Urothelium cell line (cell line): ENCODE results near the gene KCNE1.
A peak's percentile ranks its signal among the peaks of the same experiment; 100 is the strongest.
"Not testable (repeated sequence)": the region's sequence is repeated elsewhere in the genome, so short reads cannot be mapped to it uniquely, and the experiment has no call there.

Experiments used
- DNase-seq: peaks from one replicate; pipeline ENCODE4 v3.0.0; 2011; ENCODE audit warnings: low spot score, mixed read lengths
- FAIRE-seq: peaks from 2 replicates; lab custom pipeline; 2011; peaks lifted over from hg19 to GRCh38; lab: Jason Lieb, UNC

Gene KCNE1

GRCh38 chr21:34511787-34512455 is at the start of gene KCNE1:
Gene KCNE1, minus strand, starts transcription at chr21:34512210. Its CDS starts 62,576 bp downstream, at chr21:34449634.
- DNase-seq (no peak), FAIRE-seq (no peak)

- no peak for FAIRE-seq
- DNase-seq: no peak
Observed at GRCh38 chr21:34561806-34562205, 49.8 kb upstream of the KCNE1 start.

GRCh38 chr21:34560609-34561008 is 48.6 kb upstream of the KCNE1 start:
- no peak for DNase-seq
- no peak for FAIRE-seq

GRCh38 chr21:34560021-34560420 is 48.0 kb upstream of the KCNE1 start:
- no peak for DNase-seq

GRCh38 chr21:34559089-34559631 is 47.1 kb upstream of the KCNE1 start:
- no peak for FAIRE-seq
- DNase-seq: no peak

More at GRCh38 chr21:34560021-34560420, 48.0 kb upstream of the KCNE1 start:
- no peak for FAIRE-seq

GRCh38 chr21:34558166-34558565 is 46.2 kb upstream of the KCNE1 start:
- DNase-seq: no peak
- FAIRE-seq: no peak

GRCh38 chr21:34557261-34557660 is 45.3 kb upstream of the KCNE1 start:
- DNase-seq: no peak
- FAIRE-seq: no peak

GRCh38 chr21:34554670-34555069 is 42.7 kb upstream of the KCNE1 start:
- FAIRE-seq, DNase-seq: not testable (repeated sequence)

- FAIRE-seq: no peak
- DNase-seq: no peak
Observed at GRCh38 chr21:34554227-34554626, 42.2 kb upstream of the KCNE1 start.

GRCh38 chr21:34553151-34553952 is 41.3 kb upstream of the KCNE1 start:
- no peak for FAIRE-seq
- DNase-seq: peak; percentile 37

GRCh38 chr21:34552360-34553098 is 40.5 kb upstream of the KCNE1 start:
- no peak for FAIRE-seq

GRCh38 chr21:34550182-34550799 is 38.3 kb upstream of the KCNE1 start:
- FAIRE-seq (no peak), DNase-seq (no peak)

More at GRCh38 chr21:34552360-34553098, 40.5 kb upstream of the KCNE1 start:
- no peak for DNase-seq

GRCh38 chr21:34548781-34549376 is 36.9 kb upstream of the KCNE1 start:
- DNase-seq (no peak), FAIRE-seq (no peak)

GRCh38 chr21:34546542-34546941 is 34.5 kb upstream of the KCNE1 start:
- no peak for DNase-seq
- FAIRE-seq: no peak

GRCh38 chr21:34545079-34545884 is 33.3 kb upstream of the KCNE1 start:
- no peak for FAIRE-seq
- peak; percentile 52 for DNase-seq

- peak; percentile 56 for DNase-seq
- no peak for FAIRE-seq
Observed at GRCh38 chr21:34544032-34544496, 32.1 kb upstream of the KCNE1 start.

- no peak for FAIRE-seq
Observed at GRCh38 chr21:34543017-34543416, 31.0 kb upstream of the KCNE1 start.

GRCh38 chr21:34540206-34540605 is 28.2 kb upstream of the KCNE1 start:
- no peak for DNase-seq

More at GRCh38 chr21:34543017-34543416, 31.0 kb upstream of the KCNE1 start:
- no peak for DNase-seq

GRCh38 chr21:34537838-34538237 is 25.8 kb upstream of the KCNE1 start:
- FAIRE-seq (no peak), DNase-seq (no peak)

More at GRCh38 chr21:34540206-34540605, 28.2 kb upstream of the KCNE1 start:
- no peak for FAIRE-seq
